Measurements from ENCODE around the gene TASP1.

DNA sequence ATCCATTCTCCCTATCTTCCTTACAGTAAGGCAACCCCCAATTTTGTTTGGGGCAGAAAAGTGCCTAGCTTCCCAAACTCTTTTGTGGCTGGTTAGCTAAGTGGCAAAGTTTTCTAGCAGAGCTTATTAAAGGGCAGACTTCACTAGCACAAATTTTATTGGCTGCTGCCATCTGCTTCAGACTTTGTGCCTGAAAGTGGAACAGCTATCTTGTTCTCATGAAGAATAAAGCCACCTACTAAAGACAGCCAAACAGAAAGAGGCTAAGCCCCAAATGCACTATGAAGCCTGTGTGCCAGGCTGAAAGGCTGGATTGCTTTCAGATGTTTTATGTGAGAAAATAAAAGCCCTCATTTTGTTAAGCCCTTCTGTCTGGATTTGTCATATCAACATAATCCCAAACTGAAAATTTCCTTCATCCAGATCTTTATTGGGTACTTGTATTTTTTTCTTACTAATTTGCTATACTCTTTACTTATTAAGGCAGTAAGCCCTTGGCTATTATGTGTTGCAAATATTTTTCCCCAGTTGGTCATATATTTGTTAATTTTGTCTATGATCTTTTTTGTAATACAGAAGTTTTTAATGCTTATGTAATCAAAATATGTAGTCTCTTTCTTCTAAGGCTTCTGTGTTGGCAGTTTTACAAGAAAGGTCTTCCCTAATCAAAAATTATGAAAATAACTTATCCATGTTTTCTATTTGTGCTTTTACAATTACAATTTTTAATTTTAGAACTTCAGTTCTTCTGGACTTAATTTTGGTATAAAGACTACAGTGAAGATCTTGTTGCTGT is 191.1 kb downstream of the TASP1 start:
- TF ChIP-seq EZH2 (IDR thresholded peaks at IDR 0.05; ENCODE audit: insufficient read depth, poor library complexity, severe bottlenecking) (no peak), EZH2phosphoT487 (IDR thresholded peaks at IDR 0.05; ENCODE audit: insufficient read depth, low read depth) (no peak)
